ENCODE results near the gene LRRC40.
"Not testable (repeated sequence)": the region's sequence is repeated elsewhere in the genome, so short reads cannot be mapped to it uniquely, and the experiment has no call there.

LRRC40 gene

GRCh38 chr1:70188522-70188921 lies 16.9 kb downstream of the LRRC40 start:
- Histone ChIP-seq H3K4me3 (ENCODE audit: low read length) (no peak overlapping the region), H3K9me3 (replicated peaks; ENCODE audit: insufficient read depth, low read length) (no peaks in the 10 kb centered on the region), H3K4me1 (ENCODE audit: low read length) (no peaks in the 10 kb centered on the region), H3K79me2 (ENCODE audit: low read length) (peaks cover 30% of the 10 kb centered on the region), H3K4me2 (ENCODE audit: low read depth, low read length) (no peak overlapping the region), H3K36me3 (replicated peaks; ENCODE audit: insufficient read depth, low read length) (no peaks in the 10 kb centered on the region), H2AFZ (ENCODE audit: low read length) (no peak overlapping the region), H3K27me3 (replicated peaks; ENCODE audit: insufficient read depth, low read length) (no peaks in the 10 kb centered on the region), H3K27ac (ENCODE audit: low read length) (no peak overlapping the region), H4K20me1 (ENCODE audit: insufficient read depth, low read length) (no peaks in the 10 kb centered on the region), H3K9ac (ENCODE audit: low read length) (no peak overlapping the region), H3K9me2 (replicated peaks; ENCODE audit: insufficient read depth, low read length) (no peaks in the 10 kb centered on the region), H3F3A (ENCODE audit: insufficient read depth, low read length) (no peaks in the 10 kb centered on the region)
- DNase-seq: no peak
- TF ChIP-seq, protein P1, sequence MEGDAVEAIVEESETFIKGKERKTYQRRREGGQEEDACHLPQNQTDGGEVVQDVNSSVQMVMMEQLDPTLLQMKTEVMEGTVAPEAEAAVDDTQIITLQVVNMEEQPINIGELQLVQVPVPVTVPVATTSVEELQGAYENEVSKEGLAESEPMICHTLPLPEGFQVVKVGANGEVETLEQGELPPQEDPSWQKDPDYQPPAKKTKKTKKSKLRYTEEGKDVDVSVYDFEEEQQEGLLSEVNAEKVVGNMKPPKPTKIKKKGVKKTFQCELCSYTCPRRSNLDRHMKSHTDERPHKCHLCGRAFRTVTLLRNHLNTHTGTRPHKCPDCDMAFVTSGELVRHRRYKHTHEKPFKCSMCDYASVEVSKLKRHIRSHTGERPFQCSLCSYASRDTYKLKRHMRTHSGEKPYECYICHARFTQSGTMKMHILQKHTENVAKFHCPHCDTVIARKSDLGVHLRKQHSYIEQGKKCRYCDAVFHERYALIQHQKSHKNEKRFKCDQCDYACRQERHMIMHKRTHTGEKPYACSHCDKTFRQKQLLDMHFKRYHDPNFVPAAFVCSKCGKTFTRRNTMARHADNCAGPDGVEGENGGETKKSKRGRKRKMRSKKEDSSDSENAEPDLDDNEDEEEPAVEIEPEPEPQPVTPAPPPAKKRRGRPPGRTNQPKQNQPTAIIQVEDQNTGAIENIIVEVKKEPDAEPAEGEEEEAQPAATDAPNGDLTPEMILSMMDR (IDR thresholded peaks at IDR 0.05; ENCODE audit: low read length): no peak
- TF ChIP-seq EZH2phosphoT487 (IDR thresholded peaks at IDR 0.05; ENCODE audit: low read length): no peak
- no peak for TF ChIP-seq EZH2 (optimal IDR thresholded peaks at IDR 0.05; ENCODE audit: low read depth, low read length)

GRCh38 chr1:70185181-70185580 lies 20.2 kb downstream of the LRRC40 start:
- not testable (repeated sequence) for H4K20me1 ChIP-seq (ENCODE audit: insufficient read depth, low read length); H3K36me3 ChIP-seq (replicated peaks; ENCODE audit: insufficient read depth, low read length); H3K4me2 ChIP-seq (ENCODE audit: low read depth, low read length); H3K9me3 ChIP-seq (replicated peaks; ENCODE audit: insufficient read depth, low read length); H3K27me3 ChIP-seq (replicated peaks; ENCODE audit: insufficient read depth, low read length); H2AFZ ChIP-seq (ENCODE audit: low read length); H3K79me2 ChIP-seq (ENCODE audit: low read length); H3K9me2 ChIP-seq (replicated peaks; ENCODE audit: insufficient read depth, low read length); H3K9ac ChIP-seq (ENCODE audit: low read length); H3K4me3 ChIP-seq (ENCODE audit: low read length); DNase-seq; H3K27ac ChIP-seq (ENCODE audit: low read length); H3K4me1 ChIP-seq (ENCODE audit: low read length); H3F3A ChIP-seq (ENCODE audit: insufficient read depth, low read length)

DNA sequence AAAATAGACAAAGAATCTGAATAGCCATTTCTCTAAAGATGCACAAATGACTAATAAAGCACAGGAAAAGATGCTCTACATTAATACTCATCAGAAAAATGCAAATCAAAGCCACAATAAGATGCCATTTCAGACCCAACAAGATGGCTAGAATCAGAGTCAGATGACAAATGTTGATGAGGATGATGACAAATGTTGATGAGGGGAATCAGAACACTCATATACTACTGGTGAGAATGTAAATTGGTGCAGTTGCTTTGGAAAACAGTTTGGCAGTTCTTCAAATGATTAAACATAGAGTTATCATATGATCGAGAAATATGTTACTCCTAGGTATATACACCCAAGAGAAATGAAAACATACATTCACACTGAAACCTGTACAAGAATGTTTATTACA lies 33.9 kb downstream of the LRRC40 start:
- Histone ChIP-seq H3K9me3 (replicated peaks; ENCODE audit: insufficient read depth, low read length) (no peaks in the 10 kb centered on the region), H3K79me2 (ENCODE audit: low read length) (no peaks in the 10 kb centered on the region), H3K27me3 (replicated peaks; ENCODE audit: insufficient read depth, low read length) (no peaks in the 10 kb centered on the region), H3K4me1 (ENCODE audit: low read length) (no peaks in the 10 kb centered on the region), H3K9ac (ENCODE audit: low read length) (no peak overlapping the region), H3K4me2 (ENCODE audit: low read depth, low read length) (no peak overlapping the region), H3K9me2 (replicated peaks; ENCODE audit: insufficient read depth, low read length) (no peaks in the 10 kb centered on the region), H3K36me3 (replicated peaks; ENCODE audit: insufficient read depth, low read length) (no peaks in the 10 kb centered on the region; the same call in 1 of the 2 replicates), H4K20me1 (ENCODE audit: insufficient read depth, low read length) (no peaks in the 10 kb centered on the region), H3K27ac (ENCODE audit: low read length) (no peak overlapping the region), H2AFZ (ENCODE audit: low read length) (no peak overlapping the region), H3F3A (ENCODE audit: insufficient read depth, low read length) (no peaks in the 10 kb centered on the region), H3K4me3 (ENCODE audit: low read length) (no peak overlapping the region)
- TF ChIP-seq, protein P1 (IDR thresholded peaks at IDR 0.05; ENCODE audit: low read length): no peak
- TF ChIP-seq EZH2phosphoT487 (IDR thresholded peaks at IDR 0.05; ENCODE audit: low read length): no peak
- no peak for TF ChIP-seq EZH2 (optimal IDR thresholded peaks at IDR 0.05; ENCODE audit: low read depth, low read length)
- DNase-seq: no peak

DNA sequence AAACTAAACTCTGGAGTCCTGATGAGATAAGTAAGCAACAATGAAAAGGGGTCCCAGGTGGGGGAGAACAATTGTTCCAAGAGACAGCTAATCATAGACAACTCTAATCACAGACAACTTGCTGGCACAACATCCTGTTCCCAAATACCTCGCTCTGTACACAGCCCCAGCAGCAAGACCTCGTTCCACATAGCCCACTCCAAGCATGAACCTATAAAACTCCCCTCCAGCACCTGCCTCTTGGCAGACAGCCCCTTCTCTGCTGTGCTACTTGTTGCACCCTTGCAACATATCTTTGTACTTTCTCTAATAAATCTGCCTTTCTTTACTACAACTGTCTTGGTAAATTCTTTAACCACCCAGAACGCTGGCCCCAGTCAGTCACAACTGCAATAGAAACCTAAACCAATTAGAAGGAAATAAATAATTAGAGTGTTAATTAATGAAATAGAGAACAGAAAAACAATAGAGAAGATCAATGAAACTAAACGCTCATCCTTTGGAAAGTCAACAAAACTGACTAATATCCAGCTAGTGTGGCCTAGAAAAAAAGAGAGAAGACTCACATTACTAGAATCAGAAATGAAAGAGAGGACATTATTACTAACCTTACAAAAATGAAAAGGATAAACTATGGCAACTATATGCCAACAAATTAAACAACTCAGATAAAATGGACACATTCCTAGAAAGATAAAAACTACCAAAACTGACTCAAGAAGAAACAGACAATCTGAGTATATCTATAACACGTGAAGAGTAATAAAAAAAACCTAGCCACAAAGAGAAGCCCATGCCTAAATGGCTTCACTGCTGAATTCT lies 36.1 kb downstream of the LRRC40 start:
- no peaks in the 10 kb centered on the region for H4K20me1 ChIP-seq (ENCODE audit: insufficient read depth, low read length)
- no peak overlapping the region for H3K27ac ChIP-seq (ENCODE audit: low read length)
- DNase-seq: no peak
- no peaks in the 10 kb centered on the region for H3K9me2 ChIP-seq (replicated peaks; ENCODE audit: insufficient read depth, low read length)
- H3K79me2 ChIP-seq (ENCODE audit: low read length): no peaks in the 10 kb centered on the region
- H3K4me2 ChIP-seq (ENCODE audit: low read depth, low read length): no peak overlapping the region
- H3K9ac ChIP-seq (ENCODE audit: low read length): no peak overlapping the region
- TF ChIP-seq, protein P1 (IDR thresholded peaks at IDR 0.05; ENCODE audit: low read length): no peak
- TF ChIP-seq EZH2phosphoT487 (IDR thresholded peaks at IDR 0.05; ENCODE audit: low read length): no peak
- no peak for TF ChIP-seq EZH2 (optimal IDR thresholded peaks at IDR 0.05; ENCODE audit: low read depth, low read length)
- H3K4me3 ChIP-seq (ENCODE audit: low read length): no peak overlapping the region
- no peaks in the 10 kb centered on the region for H3K9me3 ChIP-seq (replicated peaks; ENCODE audit: insufficient read depth, low read length)
- no peaks in the 10 kb centered on the region for H3F3A ChIP-seq (ENCODE audit: insufficient read depth, low read length)
- H3K27me3 ChIP-seq (replicated peaks; ENCODE audit: insufficient read depth, low read length): no peaks in the 10 kb centered on the region
- H3K4me1 ChIP-seq (ENCODE audit: low read length): no peaks in the 10 kb centered on the region
- H3K36me3 ChIP-seq (replicated peaks; ENCODE audit: insufficient read depth, low read length): no peaks in the 10 kb centered on the region; the same call in 1 of the 2 replicates
- no peak overlapping the region for H2AFZ ChIP-seq (ENCODE audit: low read length)

All from MM.1S (cell line).